GM19351 (cell line): ENCODE measurements around the gene SH3BGR.
"Not testable (repeated sequence)": the region's sequence is repeated elsewhere in the genome, so short reads cannot be mapped to it uniquely, and the experiment has no call there.

Experiments
- ATAC-seq: cut with Tn5 transposase; IDR thresholded peaks from one replicate; pipeline ENCODE4 v1.9.1; 2021; ENCODE audit warnings: mild to moderate bottlenecking, moderate library complexity; ENCODE audit not compliant: unreplicated experiment

SH3BGR gene

DNA sequence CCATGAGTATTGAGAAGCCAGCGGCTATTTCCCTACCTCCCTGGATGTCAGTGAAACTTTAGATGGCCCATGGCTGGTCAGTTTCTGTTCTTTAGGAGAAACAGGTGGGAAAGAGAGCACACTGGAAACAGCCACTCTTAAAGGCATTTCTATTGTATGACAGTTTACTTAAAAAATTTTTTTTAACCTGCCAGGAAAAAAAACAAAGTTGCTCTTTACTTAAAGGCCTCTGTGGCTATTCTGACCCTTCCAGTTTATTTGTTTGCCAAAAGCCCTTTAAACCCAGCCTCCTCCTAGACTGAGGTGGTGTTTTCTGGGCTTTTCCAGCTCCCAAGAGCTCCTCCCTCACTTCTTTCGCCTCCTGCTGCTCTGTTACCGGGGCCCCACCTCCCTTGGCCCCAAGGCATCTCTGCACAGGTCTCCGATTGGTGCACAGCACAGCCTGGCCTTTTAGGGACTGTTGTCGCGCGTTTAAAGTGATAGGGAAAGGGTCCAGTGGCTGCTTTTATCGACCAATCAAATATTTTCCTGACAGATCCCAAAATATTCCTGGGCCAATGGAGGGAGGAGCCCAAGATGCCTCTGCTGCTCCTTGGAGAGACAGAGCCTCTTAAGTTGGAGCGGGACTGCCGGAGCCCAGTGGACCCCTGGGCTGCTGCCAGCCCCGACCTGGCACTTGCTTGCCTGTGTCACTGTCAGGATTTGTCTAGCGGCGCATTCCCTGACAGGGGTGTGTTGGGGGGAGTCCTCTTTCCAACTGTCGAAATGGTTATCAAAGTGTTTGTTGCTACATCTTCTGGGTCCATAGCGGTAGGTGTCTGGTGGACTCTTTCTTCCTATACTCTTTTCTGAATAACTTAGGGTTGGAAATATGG, at the start of gene SH3BGR:
TSS of gene SH3BGR (plus strand) at position 639 of the 875 bp plus-strand sequence. CDS start at position 766, 127 bp downstream.
- no peak for ATAC-seq

DNA sequence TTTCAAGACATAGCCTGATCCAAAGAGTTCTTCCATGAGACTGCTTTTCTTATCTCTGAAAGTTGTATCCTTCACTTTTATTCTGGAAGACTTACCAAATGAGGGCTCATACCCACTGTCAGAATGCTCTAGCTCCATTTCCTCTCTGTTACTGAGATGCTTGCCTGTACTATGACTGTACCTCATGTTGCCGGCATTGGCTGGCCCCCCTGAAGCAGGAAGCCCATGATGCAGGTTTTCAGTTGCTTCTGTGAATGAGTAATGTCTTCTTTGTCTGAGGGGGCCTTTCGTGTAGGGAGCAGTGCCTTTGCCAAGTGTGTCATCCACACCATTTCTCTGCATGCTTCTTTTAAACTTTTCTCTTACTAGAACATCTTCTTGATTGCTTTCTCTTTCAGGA, 45.7 kb upstream of the SH3BGR start:
- no peak for ATAC-seq

DNA sequence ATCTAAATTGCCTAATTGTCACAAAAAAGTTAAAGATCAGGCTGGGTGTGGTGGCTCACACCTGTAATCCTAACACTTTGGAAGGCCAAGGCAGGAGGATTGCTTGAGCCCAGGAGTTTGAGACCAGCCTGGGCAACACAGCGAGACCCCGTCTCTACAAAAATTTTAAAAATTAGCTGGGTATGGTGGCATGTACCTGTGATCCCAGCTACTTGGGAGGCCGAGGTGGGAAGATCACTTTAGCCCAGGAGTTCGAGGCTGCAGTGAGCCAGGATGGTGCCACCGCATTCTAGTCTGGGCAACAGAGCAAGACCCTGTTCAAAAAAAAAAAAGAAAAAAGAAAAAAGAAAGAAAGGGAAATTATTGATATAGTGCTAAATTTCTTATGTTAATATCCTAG, 32.6 kb upstream of the SH3BGR start:
- ATAC-seq, result not testable (repeated sequence)

DNA sequence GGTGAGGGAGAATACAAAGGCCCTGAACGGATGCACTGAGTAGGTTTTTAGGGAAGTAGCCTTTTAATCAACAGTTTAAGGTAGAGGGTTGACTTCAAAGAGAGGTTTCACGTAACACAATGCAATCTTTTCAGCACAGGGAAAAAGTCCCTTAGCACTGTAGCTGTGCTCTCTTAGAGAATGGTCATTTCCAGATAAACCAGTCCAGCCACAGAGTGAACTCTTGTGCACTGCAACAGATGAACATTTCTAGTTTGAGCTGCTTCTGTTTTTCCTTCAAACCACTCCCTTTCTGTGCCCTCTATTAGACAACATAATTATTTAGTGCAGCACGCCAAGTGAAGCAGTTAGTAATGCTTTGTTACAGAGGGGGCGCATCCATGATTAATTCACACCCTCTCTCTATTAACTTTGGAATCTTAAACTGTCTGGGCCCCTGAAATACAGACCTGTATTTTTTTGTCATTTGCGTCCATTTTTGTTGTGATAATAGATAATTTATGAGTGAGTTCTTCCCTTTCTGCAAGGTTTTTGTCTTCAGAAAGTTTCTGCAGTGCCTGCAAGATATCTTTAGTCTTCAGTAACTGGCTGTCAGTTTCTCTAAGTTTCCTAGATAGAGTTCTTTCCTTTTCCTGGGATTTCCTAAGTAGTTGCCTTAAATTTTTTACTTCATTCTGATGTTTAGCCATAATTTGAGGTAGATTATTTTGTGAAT, 29.1 kb upstream of the SH3BGR start:
- ATAC-seq, result no peak

DNA sequence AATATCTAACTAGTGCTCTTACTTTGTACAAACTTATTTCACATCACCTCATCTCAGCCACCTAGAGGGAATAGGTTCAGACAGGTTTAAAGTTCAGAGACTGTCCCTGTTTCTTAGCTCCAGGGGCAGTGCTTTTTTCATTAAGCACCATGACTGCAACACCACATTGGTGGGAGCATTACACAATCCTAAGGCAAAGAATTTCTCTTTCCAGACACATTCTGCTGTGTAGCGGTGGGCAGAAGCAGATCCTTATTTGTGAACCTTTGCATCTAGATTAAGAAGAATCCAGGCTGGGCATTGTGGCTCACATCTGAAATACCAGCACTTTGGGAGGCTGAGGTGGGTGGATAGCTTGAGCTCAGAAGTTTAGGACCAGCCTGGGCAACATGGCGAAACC, 22.3 kb upstream of the SH3BGR start:
- no peak for ATAC-seq

DNA sequence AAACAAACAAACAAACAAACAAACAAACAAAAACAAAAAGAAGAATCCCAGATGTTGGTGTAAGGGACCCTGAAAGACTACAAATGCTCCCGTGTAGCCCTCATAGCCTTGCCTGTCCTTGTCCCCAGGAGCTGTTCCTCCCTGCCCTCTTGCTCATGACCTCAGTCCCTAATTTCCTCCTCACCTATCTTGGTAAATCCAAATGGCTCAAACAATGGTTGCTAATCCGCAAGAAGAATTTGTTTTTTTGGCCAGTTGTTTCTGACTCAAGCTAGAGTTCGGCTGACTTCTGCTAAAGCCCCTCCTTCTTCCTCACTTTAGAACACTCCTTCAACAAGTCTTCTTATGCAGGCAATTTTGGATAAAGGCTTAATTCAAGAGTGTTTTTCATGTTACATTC, 21.8 kb upstream of the SH3BGR start:
- no peak for ATAC-seq

DNA sequence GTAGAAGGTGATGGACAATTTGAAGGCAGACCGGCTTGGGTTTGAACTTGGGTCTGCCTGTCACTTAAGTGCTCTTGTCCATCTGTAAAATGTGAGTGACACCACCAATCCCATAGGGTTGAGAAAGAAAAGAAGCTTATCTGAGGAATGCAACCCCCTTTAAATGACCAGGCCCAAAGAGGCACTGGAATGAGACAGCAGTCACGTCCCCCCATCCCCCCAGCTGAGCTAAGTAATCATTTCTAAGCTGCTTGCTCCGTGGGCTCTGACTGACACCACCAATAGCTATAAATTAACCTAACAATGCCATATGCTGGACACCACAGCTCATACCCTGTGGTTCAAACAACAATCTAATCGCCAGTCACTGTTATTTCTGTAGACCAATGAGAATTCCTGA, 21.3 kb upstream of the SH3BGR start:
- ATAC-seq, result no peak

DNA sequence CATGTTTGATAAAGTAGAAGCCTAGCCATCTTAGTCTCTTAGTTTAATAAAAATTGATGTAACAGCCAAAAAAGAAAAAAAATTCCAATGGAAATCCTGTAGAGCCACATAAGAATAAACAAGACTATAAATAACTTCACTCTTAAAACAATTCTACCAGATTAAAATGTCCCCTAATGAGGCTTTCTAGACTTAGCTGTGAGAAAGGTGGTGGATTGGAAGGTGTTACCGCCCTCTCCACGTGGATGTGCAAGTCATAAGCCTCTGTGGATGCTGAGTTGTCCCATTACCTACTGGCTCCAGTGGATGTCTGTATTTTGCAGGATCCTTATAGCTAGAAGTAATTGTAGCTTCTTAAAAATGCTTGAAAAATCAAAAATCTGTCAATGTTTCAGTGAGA, 20.8 kb upstream of the SH3BGR start:
- ATAC-seq, result no peak

DNA sequence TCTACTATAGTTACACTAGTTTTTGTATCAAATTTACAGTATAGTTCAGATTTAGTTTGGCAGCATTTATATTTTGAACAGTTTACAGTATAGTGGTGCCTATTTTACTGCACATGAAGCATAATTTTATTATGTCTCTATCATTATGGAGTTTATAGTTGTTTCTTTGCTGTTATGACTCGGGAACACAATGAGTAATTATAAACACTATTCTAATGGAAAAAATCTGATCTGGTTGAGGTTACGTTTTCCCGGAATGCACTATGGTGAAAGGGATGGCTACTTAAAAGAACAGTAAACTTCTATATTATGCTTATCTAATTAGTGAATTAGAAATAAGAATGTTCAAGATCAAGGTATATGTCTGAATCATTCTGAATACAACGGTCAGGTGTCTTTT, 16.8 kb upstream of the SH3BGR start:
- no peak for ATAC-seq

DNA sequence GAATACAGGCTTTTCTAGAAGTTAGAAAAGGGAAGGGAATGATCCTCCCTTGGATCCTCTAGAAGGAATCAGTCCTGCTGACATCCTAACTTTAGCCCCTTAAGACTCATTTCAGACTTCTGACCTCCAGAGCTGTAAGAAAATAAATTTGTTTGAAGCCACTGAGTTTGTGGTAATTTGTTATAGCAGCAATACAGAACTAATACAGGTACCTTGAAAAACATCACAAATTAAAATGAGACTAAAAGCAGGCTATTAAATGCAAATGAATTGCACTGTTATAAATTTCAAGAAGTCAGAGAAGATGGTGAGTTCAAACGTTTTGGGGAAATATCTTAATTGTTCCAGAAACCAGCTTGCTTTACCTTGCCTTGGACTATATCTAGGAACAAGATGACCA, 12.5 kb upstream of the SH3BGR start:
- ATAC-seq, result no peak

DNA sequence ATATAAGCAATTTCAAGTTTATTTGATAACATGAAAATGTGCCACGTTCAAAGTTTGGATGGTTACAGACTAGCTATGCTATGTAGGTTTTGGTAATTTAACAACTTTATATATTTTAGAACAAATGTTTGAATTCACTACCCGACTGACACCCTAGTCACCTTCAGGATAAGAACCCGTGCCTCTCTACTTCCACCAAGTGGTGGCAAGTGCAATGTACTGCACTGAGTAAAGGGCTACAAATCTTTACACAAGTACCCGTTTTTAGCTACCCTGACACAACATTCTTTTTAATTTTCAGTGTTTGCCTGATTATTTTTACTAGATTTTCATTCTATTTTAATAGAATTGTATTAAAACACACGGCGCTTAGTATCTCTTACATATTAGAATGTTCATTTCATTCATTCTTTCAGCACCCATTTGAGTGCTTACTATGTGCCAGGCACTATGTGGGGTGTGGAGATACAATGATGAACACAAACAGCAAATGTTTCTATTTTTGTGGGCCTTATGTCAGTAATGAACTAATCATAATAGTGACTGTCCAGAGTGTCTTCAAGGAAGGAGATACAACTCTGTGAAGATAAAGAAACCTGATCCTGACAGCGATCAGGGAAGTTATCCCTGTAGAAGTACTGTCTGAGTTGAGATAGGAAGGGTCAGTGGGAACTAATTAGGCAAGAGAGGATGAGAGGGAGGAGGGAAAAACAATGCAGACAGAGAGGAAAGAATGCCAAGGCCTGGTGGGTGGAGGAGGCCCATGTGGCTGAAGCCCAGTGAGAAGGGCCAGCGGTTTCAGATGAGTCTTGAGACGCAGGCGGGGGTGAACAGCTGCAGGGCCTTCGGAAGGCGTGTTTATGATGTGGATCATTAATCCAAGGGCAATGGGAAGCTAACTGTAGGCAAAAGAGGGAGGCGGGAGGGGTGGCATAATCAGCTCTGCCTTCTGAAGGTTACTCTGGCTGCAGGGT, 10.0 kb upstream of the SH3BGR start:
- peak; percentile 34 for ATAC-seq

DNA sequence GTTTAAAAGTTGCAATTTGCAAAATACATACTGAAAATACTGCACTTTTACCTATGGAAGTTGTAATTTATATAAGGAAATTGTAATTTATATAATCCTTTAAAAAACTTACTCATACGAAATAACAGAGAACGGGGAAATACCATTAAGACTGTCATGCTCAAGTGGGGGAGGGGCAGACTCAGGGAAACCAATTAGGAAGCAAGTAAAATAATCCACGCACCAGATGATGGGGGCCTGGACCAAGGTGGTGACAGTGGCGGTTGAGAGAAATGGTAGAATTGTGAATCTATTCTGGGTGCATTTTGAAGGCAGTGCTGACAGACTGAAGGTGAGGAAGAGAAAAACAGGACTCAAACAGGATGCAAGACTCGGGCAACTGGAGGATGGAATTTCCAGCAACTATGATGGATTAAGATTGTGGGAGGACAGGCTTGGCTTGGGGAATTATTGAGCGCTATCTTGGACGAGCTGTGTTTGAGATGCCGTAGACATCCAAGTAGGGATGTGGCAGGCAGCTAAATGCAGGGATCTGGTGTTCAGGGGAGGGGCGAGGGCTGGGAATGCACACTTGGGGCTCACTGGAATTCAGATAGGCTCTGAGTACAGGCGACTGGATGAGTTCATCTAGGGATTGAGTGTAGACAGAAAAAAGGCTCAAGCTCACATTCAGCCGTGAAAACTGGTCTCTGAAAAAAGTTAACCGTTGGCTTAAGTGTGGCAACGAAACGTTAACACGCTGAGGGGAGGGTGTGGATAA, 7.2 kb upstream of the SH3BGR start:
- ATAC-seq, result peak; percentile 8

DNA sequence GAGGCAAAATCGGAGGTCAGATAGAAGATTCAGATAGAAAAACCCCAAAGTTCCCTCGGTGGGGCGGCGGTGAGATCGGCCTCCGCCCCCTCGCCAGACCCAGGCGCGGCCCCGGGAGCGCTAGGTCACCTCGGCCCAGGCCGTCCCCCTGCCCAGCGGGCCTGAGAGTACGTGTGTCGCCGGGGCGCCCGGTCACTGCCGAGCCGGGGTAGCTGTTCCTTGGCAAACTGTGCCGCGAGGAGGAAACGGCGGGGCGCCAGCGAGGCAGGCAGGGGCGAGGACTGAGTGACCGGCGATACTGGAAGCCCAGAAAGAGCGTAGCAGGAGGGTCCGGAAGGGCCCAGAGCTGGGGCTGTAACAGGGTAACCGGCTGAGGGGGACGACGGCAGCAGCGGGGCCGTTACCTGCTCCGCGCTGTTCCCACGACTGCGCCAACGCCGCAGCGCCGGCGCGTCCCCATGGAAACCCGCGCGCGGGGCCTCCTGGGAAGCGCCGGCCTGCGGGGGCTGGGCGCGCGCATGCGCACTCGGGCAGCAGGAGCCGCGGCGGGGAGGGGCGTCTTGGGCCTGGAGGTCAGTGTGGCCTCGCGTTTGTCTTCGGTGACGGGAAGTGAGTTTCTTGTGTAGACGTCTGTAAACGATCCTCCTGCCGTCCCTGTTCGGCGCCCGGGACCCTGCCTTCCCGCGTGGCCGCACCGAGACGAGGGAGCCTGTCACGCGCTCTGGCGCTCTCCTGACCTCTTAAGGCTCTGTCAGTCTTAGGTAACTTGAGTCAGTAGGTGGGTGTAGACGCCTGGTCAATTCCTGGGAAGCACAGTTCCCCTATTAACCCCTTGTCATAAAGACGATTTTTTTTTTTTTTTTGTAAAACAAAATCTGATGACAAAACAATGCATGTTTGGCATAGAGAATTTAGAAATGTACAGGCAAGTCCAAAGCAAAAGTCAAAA, 6.2 kb upstream of the SH3BGR start, which contains the start of gene LCA5L:
TSS of gene LCA5L (minus strand) at position 458 of the 949 bp plus-strand sequence. CDS start 17,285 bp downstream, outside the sequence.
- peak; percentile 85 for ATAC-seq

DNA sequence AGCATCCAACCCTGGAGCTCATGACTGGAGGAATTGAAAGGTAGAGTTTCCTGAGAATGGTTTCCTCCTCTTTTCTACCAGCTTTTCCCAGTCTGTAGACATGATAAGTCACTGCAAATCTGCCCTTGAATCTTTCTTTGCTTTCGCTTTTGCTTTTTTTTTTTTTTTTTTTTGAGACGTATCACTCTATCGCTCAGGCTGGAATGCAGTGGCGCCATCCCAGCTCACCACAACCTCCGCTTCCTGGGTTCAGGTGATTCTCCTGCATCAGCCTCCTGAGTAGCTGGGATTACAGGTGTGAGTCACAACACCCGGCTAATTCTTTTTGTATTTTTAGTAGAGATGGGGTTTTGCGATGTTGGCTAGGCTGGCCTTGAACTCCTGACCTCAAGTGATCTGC, 4.5 kb upstream of the SH3BGR start:
- no peak for ATAC-seq

DNA sequence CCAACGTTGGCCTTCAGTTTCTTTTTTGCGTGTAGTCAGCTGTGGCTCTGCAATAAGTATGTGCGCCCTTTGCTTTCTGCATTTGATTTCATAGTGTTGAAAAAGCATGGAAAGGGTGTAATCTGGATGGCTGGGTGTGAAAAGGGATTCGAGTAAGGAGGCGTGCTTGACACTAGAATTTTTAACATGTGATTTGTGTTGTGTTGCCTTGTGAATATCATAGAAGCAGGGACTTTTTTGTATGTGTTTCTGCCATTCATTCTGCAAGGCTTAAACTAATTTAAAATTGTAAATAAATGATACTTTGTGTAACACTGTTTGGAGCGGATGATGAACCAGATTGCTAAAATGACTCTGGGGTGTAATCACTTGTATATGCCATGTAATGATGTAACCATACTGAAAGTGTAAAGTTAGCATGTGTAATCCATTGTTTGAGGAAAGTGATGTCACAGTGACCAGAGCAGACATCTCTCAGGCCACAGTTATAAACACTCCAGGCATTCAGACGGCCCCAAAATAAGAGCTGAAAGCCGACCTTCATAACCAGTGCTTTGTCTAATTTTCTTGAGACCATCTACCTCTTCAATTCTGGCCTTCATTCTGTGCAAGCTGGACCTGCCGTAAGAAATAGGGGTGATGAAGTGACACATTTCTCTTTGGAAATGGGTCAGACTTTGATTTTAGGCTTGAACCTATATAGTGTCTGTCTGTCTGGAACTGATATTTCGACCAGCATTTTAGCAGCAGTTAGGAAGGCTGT, 618 bp downstream of the SH3BGR start:
- no peak for ATAC-seq

DNA sequence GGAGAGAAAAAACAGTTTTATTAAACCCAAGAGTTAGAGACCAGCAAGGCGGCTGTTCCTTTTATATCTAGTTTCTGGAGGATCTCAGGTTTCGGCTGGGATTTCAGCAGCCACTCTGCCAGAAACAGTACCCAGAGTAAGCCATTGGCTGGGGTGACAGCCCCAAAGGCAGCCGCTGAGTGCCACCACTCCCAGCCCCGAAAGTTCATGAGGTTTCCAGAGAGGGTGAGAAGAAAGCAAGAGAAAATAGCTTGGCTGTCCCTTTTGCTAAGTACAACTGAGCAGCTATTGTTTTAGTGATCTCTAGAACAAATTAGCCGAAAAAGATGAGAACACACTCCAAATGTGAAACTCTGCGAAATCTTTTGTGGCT, 1.2 kb downstream of the SH3BGR start:
- ATAC-seq, result no peak

DNA sequence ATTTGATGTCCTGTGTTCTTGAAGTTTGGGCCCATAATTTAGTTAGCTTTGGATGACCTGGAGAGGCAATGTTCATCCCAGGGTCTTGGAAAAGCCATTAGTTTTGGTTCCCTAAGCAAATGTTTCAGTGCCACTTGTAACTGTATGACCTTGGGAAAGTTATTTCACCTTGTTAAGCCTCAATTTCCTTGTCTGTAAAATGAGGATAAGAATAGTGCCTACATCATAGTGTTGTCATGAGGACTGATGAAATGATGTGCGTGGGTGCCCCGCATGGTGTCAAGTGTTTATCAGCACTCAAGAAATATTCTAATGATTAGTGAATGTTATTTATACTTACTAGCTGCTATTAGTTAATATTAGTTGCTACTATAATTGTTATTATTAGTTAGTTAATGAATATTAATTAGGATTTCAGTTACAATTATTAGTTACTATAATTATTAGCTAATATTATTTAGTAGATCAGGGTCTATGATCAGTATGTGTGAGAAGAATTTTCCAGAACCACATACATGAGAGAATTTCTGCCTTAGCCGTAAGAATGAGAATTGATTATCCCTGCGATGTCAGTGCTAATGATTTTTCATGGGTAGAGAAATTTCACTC, 1.9 kb downstream of the SH3BGR start:
- no peak for ATAC-seq
